Activated CD4-positive, alpha-beta T cell treated with anti-CD3 and anti-CD28 coated beads, Interleukin-2, amount 50 U/mL, for 24 hours (primary cell): ENCODE data around the gene TRABD.
"Not testable (repeated sequence)": the region's sequence is repeated elsewhere in the genome, so short reads cannot be mapped to it uniquely, and the experiment has no call there.

Experiments
- DNase-seq, 2 donors: peaks; one replicate each; pipeline ENCODE4 v3.0.0-alpha.2; 2020; ENCODE audit warnings: low read depth in 1 of 2, low spot score in 1 of 2

TRABD gene

DNA sequence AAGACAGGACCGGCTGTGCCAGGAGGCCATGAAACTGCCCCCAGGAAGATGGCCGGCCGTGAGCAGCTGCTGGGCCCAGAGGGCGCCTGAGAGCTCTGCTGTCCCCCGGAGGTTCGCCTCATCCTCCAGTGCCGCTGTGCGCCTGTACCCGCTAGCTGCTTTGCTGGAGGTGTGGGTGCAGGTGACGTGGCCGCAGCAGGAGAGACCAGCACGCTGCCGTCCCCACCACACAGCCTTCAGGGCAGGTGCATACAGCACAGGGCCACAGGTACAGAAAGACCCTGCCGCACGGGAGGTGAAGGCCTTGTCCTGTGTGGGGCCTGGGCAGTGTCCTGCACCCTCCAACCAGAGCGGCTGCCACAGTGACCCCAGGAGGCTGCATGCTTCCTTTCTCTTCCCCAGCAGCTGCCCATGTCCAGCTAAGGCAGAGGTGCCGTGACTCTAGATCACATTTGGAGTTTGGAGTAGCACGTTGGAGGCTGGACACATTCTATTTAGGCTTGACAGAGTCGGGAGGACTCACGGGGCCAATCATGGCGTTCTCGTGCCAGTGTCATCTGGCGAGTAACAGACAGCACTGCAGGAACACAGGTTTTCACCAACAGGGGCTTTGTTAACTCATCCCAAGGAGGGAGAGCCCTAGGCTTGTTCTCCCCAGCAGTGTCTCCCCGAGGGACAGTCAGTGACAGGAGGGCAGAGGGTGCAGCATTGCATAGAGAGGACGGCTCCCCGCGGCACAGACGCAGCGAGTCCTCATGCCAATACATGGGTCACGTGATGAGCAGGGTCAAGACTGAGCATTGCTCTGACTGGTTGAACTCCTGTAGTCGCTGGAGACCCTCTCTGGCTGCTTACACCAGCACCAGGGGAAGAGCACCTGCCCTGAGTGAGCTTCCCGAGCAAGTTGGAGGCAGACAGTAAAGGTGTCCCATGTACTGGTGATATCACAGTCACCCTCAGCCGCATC lies 33.9 kb upstream of the TRABD start:
- DNase-seq: no peak

DNA sequence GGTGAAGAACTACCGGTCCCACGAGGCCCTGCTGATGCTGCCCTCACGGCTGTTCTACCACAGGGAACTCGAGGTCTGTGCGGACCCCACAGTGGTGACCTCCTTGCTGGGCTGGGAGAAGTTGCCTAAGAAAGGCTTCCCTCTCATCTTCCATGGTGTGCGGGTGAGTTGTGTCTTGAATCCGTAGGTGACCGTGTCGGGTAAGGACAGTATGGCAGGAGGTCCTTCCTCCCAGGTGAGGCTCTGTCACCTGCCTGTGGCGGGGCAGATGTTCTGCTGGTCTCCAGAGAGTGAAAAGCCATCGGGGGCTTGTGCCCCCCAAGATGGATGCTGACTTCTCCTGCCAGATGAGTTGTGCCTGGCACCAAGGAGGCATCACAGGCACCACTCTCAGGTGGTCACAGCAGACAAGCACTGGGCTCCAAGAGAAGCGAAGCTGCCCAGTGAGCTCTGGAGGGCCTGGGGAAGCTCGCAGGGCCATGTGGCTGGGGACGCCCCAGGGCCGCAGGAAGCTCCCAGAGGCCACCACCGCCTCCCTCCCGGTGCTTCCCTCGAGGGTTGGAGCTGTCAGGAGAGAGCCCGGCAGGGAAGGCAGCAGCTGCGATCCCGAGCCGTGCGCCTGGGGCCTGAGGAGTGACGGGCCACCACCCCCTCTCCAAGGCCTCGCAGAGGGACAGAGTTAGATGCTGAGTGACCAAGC lies 32.5 kb upstream of the TRABD start:
- no peak for DNase-seq

DNA sequence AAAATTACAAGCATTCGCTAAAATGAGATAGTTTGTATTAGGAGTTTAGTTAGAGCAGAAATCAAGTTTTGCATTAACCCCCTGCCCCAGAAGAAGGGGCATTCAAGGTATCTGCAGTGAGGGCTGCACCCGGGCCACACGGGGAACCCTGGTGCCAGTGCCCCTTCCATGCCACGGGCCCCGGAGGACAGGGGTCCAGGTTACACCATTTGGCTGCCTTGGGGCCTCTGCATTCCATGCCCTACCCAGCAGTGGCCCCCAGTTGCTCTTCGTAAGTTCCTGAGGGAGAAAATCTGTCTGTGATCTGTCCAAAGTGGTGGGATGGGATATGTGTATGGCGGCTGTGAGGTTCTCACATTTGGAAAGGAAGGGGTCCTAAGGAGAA lies 32.0 kb upstream of the TRABD start:
- no peak for DNase-seq

DNA sequence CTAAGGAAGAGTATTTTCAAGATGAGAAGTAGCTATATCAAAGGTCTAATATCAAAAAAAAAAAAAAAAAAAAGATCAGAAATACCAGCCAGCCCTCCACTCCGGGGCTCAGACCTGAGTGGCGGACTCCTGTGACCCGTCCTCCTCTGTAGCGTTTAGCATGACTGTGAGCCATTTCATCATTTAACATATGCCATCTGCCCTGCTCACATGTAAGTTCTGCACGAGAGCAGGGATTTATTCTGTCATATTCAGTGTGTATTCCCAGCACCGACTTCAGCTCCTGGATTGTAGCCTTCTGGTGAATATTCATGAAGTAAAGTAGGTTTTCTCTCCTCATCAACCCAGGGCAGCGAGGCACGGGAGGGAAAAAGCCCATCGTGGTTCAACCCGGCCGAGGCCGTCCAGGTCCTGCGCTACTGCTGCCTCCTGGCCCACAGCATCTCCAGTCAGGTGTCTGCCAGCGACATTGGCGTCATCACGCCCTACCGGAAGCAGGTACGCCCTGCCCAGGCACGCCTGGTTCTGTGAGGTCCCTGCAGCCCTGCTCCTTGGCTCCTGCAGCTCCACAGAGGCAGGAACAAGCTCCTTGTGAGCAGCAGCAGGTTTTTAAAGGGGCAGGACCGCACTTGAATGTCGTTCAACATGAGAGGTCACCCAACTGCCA lies 27.9 kb upstream of the TRABD start:
- no peak for DNase-seq

DNA sequence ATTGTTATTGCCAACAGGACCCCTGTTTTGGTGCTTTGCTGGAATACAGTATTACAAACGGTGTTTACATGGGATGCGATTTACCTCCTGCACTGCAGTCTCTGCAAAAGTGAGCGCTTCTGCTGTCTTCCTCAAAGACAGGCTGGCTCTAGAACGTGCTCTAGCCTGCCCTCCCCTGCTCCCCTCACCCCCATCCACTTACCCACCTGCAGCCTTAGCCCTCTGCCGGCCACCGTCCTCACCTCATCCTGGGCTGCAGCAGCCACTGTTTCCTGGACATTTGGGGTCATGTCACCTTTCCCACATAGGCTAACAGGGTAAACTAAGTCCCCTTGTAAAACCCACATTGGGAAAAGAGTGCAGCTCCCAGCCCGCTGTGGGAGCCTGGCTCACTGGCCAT lies 24.8 kb upstream of the TRABD start:
- no peak for DNase-seq

DNA sequence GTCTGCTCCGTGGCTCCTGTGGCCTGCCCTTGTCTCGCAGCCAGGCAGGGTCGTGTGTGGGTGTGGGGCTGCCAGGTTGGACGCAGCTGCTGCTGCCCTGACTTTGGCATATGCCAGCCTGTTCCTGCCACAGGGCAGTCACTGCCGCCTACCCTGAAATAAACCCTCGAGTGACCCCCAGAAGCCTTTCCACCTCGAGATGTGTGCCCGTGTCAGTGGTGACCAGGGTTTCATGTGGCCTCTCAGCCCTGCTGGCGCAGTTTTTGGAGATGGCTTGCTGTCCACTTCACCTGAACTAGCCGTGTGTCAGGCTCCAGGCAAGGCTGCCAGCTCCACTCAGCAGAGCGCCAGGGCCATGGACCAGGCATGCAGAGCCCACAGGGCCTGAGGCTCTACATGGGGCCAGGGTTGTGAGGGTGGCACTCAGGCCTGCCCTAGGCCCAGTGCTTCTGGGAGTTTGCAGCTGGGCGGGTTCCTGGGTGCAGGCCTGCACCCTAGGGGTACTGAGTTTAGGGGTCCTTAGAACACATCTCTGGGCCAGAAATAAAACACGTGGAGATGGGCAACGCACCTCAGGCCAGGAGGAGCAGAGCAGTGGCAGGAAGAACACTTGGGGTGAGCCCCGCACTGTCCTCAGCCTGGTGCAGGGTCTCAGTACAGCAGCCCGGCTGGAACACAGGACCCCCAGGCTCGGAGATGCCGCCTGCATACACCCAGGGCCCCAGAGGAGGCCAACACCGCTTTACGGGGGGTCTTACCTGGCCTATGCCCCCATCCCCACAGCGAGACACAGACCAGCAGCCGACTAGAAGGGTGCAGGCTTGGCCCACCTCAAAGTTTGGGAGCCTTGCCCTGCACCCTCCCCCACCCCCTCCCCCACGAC lies 24.0 kb upstream of the TRABD start:
- DNase-seq: no peak

DNA sequence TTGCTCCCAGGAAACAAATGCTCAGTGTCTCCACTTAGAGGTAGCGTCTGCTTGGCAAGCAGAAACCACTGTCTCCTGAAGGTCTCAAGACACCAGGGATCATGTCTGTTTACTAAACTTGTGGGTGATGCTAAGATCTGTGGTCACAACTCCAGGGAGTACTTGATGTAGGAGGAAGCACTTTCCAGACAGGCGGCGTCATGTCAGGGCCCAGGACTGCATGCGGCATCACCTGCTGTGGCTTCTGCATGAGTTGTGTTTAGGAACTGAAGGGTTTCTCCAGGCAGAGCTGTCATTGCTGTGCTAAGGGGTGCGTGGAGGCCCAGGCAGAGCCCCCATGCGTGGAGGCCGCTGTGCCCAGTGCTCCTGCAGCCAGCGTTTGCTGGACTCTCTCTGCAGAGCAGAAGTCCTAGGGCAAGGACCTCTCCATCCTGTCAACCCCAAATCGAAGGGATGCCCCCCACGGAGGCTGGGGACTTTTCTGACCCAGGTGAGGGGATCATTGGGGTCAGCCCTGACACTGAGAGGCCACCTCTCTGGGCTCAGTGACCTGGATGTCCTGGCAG lies 23.2 kb upstream of the TRABD start:
- no peak for DNase-seq

DNA sequence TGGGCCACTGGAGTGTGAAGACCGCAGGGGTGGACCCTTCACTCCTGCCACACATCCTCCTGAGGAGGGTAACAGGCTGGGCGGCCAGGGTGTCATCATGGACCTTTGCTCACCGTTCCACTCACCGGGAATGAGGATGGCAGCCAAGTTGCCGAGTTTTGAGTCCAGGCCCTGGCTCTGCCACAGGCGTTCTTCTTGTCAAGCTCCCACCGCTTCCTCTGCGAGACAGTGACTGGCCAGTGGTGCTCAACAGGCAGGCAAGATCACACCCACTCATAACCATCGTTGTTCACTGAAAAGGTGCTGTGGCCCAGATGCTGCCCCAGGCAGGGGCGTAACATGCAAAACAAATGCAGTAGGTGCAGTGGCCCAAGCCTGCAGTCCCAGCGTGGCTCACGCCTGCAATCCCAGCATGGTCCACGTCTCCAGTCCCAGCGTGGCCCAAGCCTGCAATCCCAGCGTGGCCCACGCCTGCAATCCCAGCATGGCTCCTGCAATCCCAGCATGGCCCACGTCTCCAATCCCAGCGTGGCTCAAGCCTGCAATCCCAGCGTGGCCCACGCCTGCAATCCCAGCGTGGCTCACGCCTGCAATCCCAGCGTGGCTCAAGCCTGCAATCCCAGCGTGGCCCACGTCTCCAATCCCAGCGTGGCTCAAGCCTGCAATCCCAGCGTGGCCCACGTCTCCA lies 20.1 kb upstream of the TRABD start:
- DNase-seq: no peak

DNA sequence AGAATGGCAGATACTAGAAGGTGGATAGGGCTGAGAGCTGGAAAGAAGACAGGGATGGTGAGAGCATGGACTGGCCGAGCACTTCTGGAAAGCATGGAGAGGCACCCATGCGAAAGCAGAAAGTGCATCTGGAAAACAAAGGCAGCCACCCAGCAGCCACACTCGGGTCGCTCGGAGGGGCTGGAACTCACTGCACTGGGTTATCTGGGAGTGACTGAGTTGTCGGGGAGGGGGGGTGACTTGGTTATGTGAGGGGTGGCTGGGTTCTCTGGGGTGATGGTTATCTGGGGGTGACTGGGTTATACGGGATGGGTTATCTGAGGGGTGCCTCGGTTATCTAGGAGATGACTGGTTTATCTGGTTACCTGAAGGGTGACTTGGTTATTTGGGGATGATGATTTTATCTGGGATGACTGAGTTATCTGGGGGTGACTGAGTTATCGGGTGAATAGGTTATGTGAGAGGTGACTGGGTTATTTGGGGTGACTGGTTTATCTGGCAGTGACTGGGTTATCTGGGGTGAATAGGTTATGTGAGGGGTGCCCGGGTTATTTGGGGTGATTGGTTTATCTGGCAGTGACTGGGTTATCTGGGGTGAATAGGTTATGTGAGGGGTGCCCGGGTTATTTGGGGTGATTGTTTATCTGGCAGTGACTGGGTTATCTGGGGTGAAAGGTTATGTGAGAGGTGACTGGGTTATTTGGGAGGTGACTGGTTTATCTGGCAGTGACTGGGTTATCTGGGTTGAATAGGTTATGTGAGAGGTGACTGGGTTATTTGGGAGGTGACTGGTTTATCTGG lies 17.8 kb upstream of the TRABD start:
- DNase-seq: no peak

DNA sequence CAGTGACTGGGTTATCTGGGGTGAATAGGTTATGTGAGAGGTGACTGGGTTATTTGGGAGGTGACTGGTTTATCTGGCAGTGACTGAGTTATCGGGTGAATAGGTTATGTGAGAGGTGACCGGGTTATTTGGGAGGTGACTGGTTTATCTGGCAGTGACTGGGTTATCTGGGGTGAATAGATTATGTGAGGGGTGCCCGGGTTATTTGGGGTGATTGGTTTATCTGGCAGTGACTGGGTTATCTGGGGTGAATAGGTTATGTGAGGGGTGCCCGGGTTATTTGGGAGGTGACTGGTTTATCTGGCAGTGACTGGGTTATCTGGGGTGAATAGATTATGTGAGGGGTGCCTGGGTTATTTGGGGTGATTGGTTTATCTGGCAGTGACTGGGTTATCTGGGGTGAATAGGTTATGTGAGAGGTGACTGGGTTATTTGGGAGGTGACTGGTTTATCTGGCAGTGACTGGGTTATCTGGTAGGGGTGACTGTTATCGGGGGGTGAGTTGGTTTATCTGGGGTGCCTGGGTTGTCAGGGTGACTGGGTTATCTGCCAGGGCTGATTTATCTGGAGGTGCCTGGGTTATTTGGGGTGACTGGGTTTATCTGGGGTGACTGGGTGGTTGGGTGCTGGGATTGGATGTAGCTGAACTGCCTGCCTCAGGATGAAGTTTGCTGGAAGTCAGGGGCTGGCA lies 17.1 kb upstream of the TRABD start:
- not testable (repeated sequence) for DNase-seq

DNA sequence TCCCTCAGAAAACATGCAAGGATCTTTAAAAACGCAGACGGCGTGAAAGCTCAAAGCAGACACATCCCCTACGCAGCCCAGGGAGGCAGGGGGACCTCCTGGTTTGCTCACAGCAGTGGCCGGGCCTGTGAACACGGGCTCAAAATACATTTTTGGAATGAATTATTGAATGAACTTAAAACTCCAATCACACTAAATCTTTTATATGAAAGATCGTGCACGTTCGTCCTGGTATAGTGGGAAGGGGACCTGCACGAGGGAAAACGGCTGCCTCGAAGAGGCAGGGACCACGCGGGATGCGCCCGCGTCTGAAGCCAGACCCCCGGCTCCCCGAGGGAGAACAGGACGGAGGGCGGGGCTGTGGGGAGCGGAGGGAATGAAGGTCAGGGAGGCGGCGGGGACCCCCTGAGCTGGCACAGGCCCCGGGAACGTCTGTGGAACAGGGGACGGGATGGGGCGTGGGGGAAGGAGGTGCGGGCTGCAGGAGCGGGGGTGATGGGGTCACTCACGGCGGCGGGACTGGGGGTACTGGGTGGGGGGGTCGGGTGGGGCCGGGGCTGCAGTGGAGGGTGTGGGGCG lies 16.4 kb upstream of the TRABD start:
- no peak for DNase-seq

DNA sequence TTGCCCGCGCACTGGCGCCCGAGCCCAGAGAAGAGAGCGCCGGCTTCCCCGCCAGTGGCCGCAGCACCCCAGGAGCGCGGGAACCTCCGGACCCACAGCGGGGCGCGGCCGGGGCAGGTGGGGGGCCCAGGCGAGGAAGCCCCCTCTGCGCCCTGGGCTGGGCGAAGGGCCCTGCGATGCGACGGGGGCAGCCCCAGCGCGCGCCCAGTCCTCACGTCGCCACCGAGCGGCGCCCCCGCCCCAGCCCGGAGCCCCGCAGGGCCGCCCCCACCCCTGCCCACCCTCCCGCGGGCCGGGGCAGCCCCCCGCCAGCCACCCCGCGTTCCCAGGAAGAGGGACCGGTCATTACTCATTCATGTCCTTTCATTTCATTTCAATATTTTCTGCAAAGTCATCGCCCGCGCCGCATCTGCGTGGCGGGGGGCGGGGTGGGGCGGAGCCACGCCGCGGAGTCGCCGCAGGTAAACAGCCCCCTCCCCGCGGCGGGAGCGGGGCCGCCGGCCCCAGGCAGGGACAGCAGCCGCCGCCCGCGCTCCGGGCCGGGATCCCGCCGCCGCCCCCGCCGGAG lies 15.9 kb upstream of the TRABD start:
- peak in 1 of 2 donors; percentile 47 for DNase-seq

DNA sequence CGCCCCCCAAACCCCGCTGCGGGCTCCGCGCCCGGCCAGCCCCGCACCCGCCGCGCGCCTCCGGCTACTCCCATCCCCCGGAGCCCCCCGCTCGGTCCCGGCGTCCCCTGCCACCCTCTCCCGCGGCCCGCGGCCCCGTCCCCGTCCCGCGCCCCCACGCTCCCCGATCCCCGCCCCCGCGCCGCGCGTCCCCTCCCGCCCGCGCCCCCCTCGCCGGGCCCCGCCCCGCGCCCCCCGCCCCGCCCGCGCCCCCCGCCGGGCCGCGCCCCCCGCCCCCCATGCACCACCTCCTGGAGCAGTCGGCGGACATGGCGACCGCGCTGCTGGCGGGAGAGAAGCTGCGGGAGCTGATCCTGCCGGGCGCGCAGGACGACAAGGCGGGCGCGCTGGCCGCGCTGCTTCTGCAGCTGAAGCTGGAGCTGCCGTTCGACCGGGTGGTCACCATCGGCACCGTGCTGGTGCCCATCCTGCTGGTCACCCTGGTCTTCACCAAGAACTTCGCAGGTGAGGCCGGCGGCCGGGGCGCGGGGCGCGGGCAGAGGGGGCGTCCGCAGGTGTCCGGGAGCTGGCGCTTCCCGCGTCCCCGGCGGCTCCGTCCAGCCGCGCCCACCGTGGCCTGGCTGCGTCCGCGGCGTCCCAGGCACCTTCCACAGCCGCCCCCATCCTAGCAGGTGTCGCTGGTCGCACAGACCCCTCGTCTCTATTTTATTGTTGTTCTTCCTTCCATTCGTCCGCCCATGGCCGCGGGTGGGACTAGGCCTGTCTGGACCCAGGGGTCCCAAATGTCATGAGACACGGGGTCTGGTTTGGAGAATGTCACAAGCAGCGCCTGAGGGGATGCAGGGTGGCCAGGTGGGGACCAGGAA lies 15.0 kb upstream of the TRABD start, which contains the start of gene PANX2:
PANX2 (plus strand) TSS at position 279 of the 866 bp plus-strand sequence; CDS start at position 279, 0 bp downstream.
- no peak for DNase-seq

DNA sequence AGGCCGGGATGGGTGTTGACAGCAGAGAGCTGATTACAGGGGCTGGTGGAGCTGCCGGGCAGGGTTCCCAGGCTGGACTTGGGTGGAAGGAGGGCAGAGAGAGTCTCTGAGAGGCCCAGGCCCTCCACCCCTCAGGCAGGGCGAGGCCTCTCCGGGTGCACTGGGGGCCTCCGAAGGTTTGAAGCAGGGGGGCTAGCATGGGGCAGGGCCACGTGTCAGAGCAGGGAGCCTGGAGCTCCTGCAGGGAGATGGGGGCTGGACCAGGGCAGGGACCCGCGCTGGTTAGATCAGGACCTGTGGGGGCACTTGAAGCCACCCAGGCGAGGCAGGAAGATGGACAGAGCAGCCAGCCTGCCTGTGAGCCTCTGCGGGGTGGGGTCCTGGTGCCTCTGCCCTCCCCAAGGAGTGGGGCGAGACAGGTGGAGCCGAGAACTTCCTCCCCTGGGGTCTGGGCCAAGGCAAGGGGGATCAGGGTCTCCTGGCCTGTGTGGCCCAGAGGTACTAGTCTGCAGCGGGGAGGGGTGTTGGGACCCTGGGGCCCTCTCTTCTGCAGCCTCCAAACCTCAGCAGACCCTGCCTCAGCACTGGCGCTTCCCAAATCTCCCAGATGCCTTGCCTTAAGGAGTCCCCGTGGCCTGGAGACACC lies 14.3 kb upstream of the TRABD start:
- DNase-seq: no peak

DNA sequence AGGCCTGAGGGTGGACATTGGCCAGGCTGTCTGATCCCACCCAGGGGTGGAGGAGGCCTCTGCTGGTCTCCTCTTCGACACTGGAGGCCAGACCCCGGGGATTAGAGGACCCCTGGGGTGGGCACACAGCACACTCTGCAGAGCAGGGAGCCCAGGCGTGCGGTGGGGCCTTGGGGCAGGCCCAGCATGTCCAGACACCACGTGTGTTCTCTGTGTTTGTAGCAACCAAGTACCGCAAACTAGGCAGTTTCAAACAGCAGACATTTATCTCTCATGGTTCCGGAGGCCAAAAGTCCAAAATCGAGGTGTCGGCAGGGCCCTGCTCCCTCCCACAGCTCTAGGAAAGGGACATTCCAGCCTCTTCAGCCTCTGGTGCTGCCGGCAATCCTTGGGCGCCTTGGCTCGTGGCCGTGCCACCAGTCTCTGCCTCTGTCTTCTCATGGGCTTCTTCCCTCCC lies 13.7 kb upstream of the TRABD start:
- no peak for DNase-seq

DNA sequence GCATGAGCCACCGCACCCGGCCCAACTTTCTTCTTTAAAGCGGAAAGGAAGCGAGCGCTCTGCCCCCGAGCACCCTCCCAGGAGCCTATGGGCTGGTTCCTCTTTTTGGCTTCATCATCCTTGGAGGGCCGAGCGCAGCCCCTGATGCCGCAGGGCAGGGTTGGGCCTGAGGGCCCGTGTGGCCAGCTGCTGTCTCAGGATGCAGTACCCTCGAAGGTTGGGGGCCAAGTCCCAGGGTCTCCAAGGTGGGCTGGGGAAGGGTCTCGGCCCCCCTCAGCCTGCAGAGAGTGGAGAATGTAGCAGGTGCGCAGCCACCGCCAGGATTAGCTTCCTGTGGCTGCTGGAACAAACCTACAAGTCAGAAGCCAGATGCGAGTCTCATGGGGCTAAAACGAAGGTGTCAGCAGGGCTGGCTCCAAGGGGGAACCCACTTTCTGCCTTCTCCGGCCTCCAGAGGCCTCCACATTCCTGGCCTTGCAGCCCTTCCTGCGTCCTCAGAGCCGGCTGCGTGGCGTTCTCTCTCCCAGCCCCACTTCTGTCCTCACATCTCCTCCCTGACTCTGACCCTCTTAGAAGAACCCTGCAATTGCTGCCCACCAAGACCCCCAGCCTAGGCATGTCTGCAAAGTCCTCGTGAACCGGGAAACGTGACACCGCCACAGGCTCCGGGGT lies 12.3 kb upstream of the TRABD start:
- no peak for DNase-seq
